Fibroblast of lung (primary cell): ENCODE measurements around the gene CDC16.

ENCODE experiments used
- CTCF ChIP-seq, 2 donors: IDR thresholded peaks in 1 of 2; conservative IDR thresholded peaks in 1 of 2; 1 replicate in 1 of 2; 2 replicates in 1 of 2; pipeline ENCODE4 v1.5.1; 2011 to 2012; ENCODE audit warnings: low read length in 2 of 2, control low read depth in 1 of 2, inconsistent platforms in 1 of 2, low read depth in 1 of 2, mild to moderate bottlenecking in 1 of 2
- EZH2 ChIP-seq: IDR thresholded peaks from 2 replicates; pipeline ENCODE4 v1.5.1; 2012; ENCODE audit warnings: low read length, control low read depth, mild to moderate bottlenecking; ENCODE audit errors: missing control alignments

- TF ChIP-seq CTCF (conservative IDR thresholded peaks at IDR 0.05 in 1 of 2, IDR thresholded peaks at IDR 0.05 in 1 of 2; ENCODE audit: low read depth in 1 of 2, low read length in 2 of 2): no peak
- no peak for TF ChIP-seq EZH2
These were observed 9.9 kb downstream of the CDC16 start for GRCh38 chr13:114244637-114245036.
